ENCODE measurements around the gene VPS36.

- TF ChIP-seq HDAC2 (CRISPR knock-in tag; IDR thresholded peaks at IDR 0.05) (no peak), ZNF205 (CRISPR knock-in tag; IDR thresholded peaks at IDR 0.05) (no peak), ZFP36 (IDR thresholded peaks at IDR 0.05; ENCODE audit: borderline replicate concordance, low read depth, low read length, partially characterized antibody) (no peak)
Observed at GRCh38 chr13:52385870-52386269, 64.6 kb downstream of the VPS36 start.

Measured in HepG2 (cell line).